K562 (cell line): ENCODE measurements around the gene AEN. TPM values are rescaled to one million over a fixed set of nuclear protein-coding genes. Genes with fewer than 3 reads are reported as not detected.

ENCODE experiments used
- ATAC-seq: fragments of 200-7000 bp; cut with Tn5 transposase; 3 replicates; pipeline ENCODE4 v1.9.1; 2020; ENCODE audit warnings: moderate library complexity
- BruUV-seq: library from RNA; stranded (reverse); fragments of 400-500 nt; replicated peaks from 2 replicates; lab custom pipeline; 2021; lab: Mats Ljungman, UMichigan
- CTCF ChIA-PET: fragments of 300-600 bp; formaldehyde crosslinking; extraction: SDS; loops from one replicate; lab custom pipeline; 2021; ENCODE audit warnings: low intra/inter-chr PET ratio; lab: Yijun Ruan, JAX
- POLR2A ChIA-PET: fragments of 300-600, 350-650 bp; sonication (Branson Sonifier 250); formaldehyde crosslinking; extraction: SDS; loops from one replicate; lab custom pipeline; 2021; ENCODE audit warnings: antibody characterized with exemption, inconsistent platforms; lab: Yijun Ruan, JAX
- DNase-seq, 4 experiments: peaks; one replicate each; pipeline versions ENCODE4 v3.0.0 to v3.0.0-alpha.2; 2011 to 2018; ENCODE audit warnings: low spot score in 3 of 4, mixed read lengths in 3 of 4; ENCODE audit errors: extremely low read depth in 1 of 4
- FAIRE-seq: peaks from 2 replicates; lab custom pipeline; 2011; peaks lifted over from hg19 to GRCh38; lab: Jason Lieb, UNC
- H2AFZ ChIP-seq: 2 replicates; pipeline ENCODE4 v1.6.0; 2011; ENCODE audit warnings: low read depth, low read length, control low read depth, inconsistent platforms
- H3K27ac ChIP-seq: fragments of 200-600 bp; 3 replicates; pipeline ENCODE4 v1.8.0; 2011; ENCODE audit warnings: low read depth, mild to moderate bottlenecking, control low read depth, inconsistent platforms, low read length, moderate library complexity, mixed read lengths; ENCODE audit errors: extremely low read depth
- H3K27me3 ChIP-seq, 2 experiments: fragments of 300-600 bp in 1 of 2; 2 replicates in 1 of 2; 3 replicates in 1 of 2; pipeline versions ENCODE4 v1.6.0 to v1.8.0; 2011; ENCODE audit warnings: inconsistent platforms in 2 of 2, low read length in 2 of 2, mild to moderate bottlenecking in 1 of 2, mixed read lengths in 1 of 2, moderate library complexity in 1 of 2; ENCODE audit not compliant: control insufficient read depth in 2 of 2, insufficient read depth in 2 of 2
- H3K36me3 ChIP-seq: fragments of 300-600 bp; 3 replicates; pipeline ENCODE4 v1.8.0; 2011; ENCODE audit warnings: mild to moderate bottlenecking, low read length, inconsistent platforms; ENCODE audit not compliant: control insufficient read depth, insufficient read depth
- H3K4me1 ChIP-seq, 2 experiments: fragments of 200-600 bp in 1 of 2; replicated peaks in 1 of 2; 2 replicates in 1 of 2; 3 replicates in 1 of 2; pipeline versions ENCODE4 v1.5.1 to v1.8.0; 2011; ENCODE audit warnings: inconsistent platforms in 2 of 2, low read length in 2 of 2, mild to moderate bottlenecking in 1 of 2, mixed read lengths in 1 of 2, moderate library complexity in 1 of 2; ENCODE audit not compliant: control insufficient read depth in 2 of 2, insufficient read depth in 2 of 2
- H3K4me2 ChIP-seq: 2 replicates; pipeline ENCODE4 v1.6.1; 2011; ENCODE audit warnings: low read length, control low read depth, inconsistent platforms, mixed read lengths; ENCODE audit not compliant: insufficient read depth
- H3K4me3 ChIP-seq: fragments of 200-600 bp; sonication (generic), shearing (Covaris generic); 2 replicates; pipeline ENCODE4 v1.5.1; 2016; ENCODE audit warnings: control low read depth, inconsistent platforms
- H3K79me2 ChIP-seq: fragments of 200-600 bp; 3 replicates; pipeline ENCODE4 v1.8.0; 2011; ENCODE audit warnings: low read length, inconsistent platforms; ENCODE audit not compliant: control insufficient read depth, insufficient read depth
- H3K9ac ChIP-seq, 2 experiments: 2 replicates each; pipeline versions ENCODE4 v1.6.0 to v1.6.1; 2011; ENCODE audit warnings: low read depth in 2 of 2, low read length in 2 of 2, control low read depth in 1 of 2, inconsistent platforms in 1 of 2, mild to moderate bottlenecking in 1 of 2, mixed read lengths in 1 of 2; ENCODE audit not compliant: insufficient read depth in 1 of 2
- H3K9me1 ChIP-seq: one replicate; pipeline ENCODE4 v1.6.0; 2011; ENCODE audit warnings: inconsistent platforms, mild to moderate bottlenecking, low read length, moderate library complexity; ENCODE audit not compliant: control insufficient read depth, insufficient read depth
- H3K9me3 ChIP-seq: replicated peaks from 2 replicates; pipeline ENCODE4 v1.5.1; 2011; ENCODE audit warnings: low read depth, low read length, inconsistent platforms; ENCODE audit not compliant: control insufficient read depth, insufficient read depth
- H4K20me1 ChIP-seq: replicated peaks from 2 replicates; pipeline ENCODE4 v1.6.1; 2011; ENCODE audit warnings: low read length, inconsistent platforms, mixed read lengths; ENCODE audit not compliant: control insufficient read depth, insufficient read depth
- SPI1 ChIP-seq: IDR thresholded peaks from 2 replicates; pipeline ENCODE4 v1.6.1; 2011; ENCODE audit warnings: low read depth, low read length, control low read depth, borderline replicate concordance
- ZBTB43 ChIP-seq: sonication (generic); formaldehyde crosslinking; IDR thresholded peaks from 2 replicates; pipeline ENCODE4 v1.8.0; 2023; ENCODE audit warnings: mild to moderate bottlenecking, missing genetic modification reagents
- WGBS: fragments of 100-300 bp; shearing (Covaris generic); methylation state at CpG from one replicate; pipeline ENCODE4 v1.1.6; 2016; ENCODE audit warnings: low coverage, mixed read lengths; ENCODE audit not compliant: insufficient coverage; ENCODE audit errors: missing lambda C conversion rate; 5-methylcytosine and 5-hydroxymethylcytosine counted together
- in situ Hi-C: fragments of 300-500 bp; cut with MboI; formaldehyde crosslinking; loops from 4 replicates; pipeline ENCODE4 v1.15.0; 2018; ENCODE audit warnings: inconsistent platforms, mixed read lengths
- intact Hi-C: fragments of 100-400 bp; cut with micrococcal nuclease; formaldehyde crosslinking; loops from 2 replicates; pipeline ENCODE4 v1.14.2; 2022
- polyA plus RNA-seq, 8 experiments: library from polyadenylated mRNA; depleted of rRNA in 4 of 8; stranded (reverse) in 5 of 8; unstranded in 3 of 8; fragments of >200 nt; fragmentation: Nextera tagmentation in 2 of 8; fragmentation: Illumina TruSeq in 1 of 8; extraction: Ambion mirVana in 2 of 8; extraction: Trizol in 1 of 8; gene quantifications; 2 replicates each; pipeline versions ENCODE4 v1.2.1 to v1.2.3, GENCODE V29; 2011 to 2014; ENCODE audit warnings: inconsistent platforms in 1 of 8, missing spikeins in 1 of 8
- total RNA-seq, 7 experiments: library from RNA; depleted of rRNA in 6 of 7; stranded (reverse); fragments of >200 nt in 6 of 7; fragmentation: Illumina TruSeq in 2 of 7; extraction: Trizol in 2 of 7; gene quantifications; 2 replicates each; pipeline versions ENCODE4 v1.2.1 to v1.2.3, GENCODE V29; 2011 to 2021; ENCODE audit warnings: low replicate concordance in 1 of 7

The AEN gene
- total and polyA plus RNA-seq, 9 of the 15 experiments (the other 6 are each of a cell fraction or from before 2014, with no cell fraction given) = 9.0 to 51.0 (median 32.8) TPM

GRCh38 chr15:88610701-88611231, 10.4 kb upstream of the AEN start:
- in situ Hi-C loops = no loop called here
- FAIRE-seq = no peak

More at GRCh38 chr15:88610701-88611231, 10.4 kb upstream of the AEN start:
- H3K4me2 ChIP-seq = no peak overlapping the region
- intact Hi-C loops = no loop called here
- H3K4me1 ChIP-seq = peaks cover 0 to 11% of the 10 kb centered on the region in 2 experiments; a peak in 2 of 5 replicates
- peaks cover 8 to 26% of the 10 kb centered on the region in 2 experiments; a peak in 4 of 5 replicates for H3K27me3 ChIP-seq
- ChIA-PET CTCF (no interaction called here), POLR2A (interaction anchor here (0.6 kb wide), 1 partner anchor 137 kb away, joined by 3 read pairs; no protein-coding TSS in a partner anchor)
- no peak overlapping the region for H3K4me3 ChIP-seq
- H3K79me2 ChIP-seq = no peaks in the 10 kb centered on the region
- no peaks in the 10 kb centered on the region for H4K20me1 ChIP-seq
- DNase-seq = no peak
- peak; percentile 18; the same call in 1 of the 3 replicates for ATAC-seq
- no peak overlapping the region for H3K9ac ChIP-seq
- no peaks in the 10 kb centered on the region for H3K9me1 ChIP-seq
- H3K9me3 ChIP-seq = no peaks in the 10 kb centered on the region
- H3K27ac ChIP-seq = no peak overlapping the region
- WGBS = 0% methylated on average over 4 of the region's 4 CpGs
- H3K36me3 ChIP-seq = no peaks in the 10 kb centered on the region
- BruUV-seq = no TSS peak
- no peak overlapping the region for H2AFZ ChIP-seq
- TF ChIP-seq ZBTB43 = no peak
- peak; percentile 59; the same call in 1 of the 2 replicates for TF ChIP-seq SPI1
